HG02885 (cell line): ENCODE results near the gene CXCL16.
"Not testable (repeated sequence)": the region's sequence is repeated elsewhere in the genome, so short reads cannot be mapped to it uniquely, and the experiment has no call there.

Experiments
- ATAC-seq: cut with Tn5 transposase; IDR thresholded peaks from one replicate; pipeline ENCODE4 v1.9.1; 2021; ENCODE audit warnings: mild to moderate bottlenecking; ENCODE audit not compliant: unreplicated experiment, poor library complexity

CXCL16 gene

DNA sequence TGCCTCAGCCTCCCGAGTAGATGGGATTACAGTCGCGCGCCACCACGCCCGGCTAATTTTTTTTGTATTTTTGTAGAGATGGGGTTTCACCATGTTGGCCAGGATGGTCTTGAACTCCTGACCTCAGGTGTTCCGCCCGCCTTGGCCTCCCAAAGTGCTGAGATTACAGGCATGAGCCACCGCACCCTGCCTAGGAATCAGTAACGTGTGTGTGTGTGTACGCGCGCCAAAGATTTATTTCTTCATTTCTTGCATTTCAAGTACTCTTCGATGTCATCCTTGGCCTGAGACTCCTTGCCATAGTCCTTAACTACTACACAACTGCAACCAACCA is 35.2 kb downstream of the CXCL16 start:
- ATAC-seq = not testable (repeated sequence)

DNA sequence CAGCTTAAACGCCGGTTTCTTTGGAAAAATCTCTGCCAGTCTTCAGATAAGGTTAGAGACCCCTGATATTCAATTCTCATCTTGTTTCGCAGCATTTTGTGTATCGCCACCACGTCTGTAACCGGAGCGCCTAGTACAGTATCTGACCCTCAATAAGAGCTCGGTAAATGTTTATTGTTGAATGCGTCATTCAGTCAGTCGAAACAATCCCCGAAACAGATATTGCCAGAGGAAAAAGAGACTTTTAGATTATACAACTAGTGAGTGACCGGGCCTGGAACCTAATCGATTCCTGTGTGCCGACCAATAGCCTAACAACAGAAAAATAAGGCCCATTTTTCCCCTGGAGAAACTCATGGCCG is 36.4 kb downstream of the CXCL16 start:
- ATAC-seq = no peak

GRCh38 chr17:4701116-4701515 is 38.6 kb downstream of the CXCL16 start:
- no peak for ATAC-seq

DNA sequence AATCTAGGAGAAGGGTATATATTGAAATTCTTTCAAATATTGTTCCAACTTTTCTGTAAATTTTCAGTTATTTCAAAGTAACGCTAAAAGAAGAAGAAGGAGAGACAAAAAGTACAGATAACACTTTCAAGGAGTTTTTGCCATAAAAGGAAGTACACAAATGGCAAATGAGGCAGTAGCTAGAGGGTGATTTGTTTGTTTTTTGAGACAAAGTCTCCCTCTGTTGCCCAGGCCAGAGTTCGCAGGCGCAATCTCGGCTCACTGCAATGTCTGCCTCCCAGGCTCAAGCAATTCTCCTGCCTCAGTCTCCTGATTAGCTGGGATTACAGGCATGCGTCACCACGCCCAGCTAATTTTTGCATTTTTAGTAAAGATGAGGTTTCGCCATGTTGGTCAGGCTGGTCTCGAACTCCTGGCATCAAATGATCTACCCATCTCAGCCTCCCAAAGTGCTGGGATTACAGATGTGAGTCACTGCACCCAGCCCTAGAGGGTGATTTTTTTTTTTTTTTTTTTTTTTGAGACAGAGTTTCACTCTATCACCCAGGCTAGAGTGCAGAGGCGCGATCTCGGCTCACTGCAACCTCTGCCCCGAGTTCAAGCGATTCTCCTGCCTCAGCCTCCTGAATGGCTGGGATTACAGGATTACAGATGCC is 40.2 kb downstream of the CXCL16 start:
- ATAC-seq = not testable (repeated sequence)

GRCh38 chr17:4696437-4696805 is 43.3 kb downstream of the CXCL16 start:
- ATAC-seq = no peak

GRCh38 chr17:4693416-4693815 is 46.3 kb downstream of the CXCL16 start:
- no peak for ATAC-seq

- ATAC-seq = no peak
Observed at GRCh38 chr17:4691686-4692085, 48.0 kb downstream of the CXCL16 start.

DNA sequence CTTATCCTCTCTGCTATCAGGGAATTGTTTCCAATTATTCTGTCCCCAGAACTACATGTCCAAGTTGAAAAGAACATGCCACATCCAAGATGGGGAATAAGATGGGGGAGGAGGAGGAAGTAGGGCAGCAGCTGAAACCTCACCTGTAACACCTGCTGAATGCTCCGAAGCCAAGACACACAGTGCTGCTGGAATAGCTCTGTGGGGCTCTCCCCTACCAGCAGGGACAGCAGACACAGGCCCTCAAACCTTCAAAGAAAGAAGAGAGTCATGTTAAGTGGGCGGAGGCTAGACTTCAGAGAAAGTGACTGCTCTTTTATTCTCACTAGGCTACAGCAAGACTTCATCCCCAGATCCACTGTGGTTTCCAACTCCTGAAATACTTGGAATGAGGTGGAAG is 49.0 kb downstream of the CXCL16 start:
- ATAC-seq = no peak

DNA sequence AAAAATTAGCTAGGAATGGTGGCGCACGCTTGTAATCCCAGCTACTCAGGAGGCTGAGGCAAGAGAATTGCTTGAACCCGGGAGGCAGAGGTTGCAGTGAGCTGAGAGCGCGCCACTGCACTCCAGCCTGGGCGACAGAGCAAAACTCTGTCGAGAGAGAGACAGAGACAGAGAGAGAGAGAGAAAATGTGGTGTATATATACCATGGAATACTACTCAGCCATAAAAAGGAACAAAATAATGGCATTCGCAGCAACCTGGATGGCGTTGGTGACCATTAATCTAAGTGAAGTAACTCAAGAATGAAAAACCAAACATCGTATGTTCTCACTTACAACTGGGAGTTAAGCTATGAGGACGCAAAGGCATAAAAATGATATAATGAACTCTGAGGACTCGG is 49.9 kb downstream of the CXCL16 start:
- ATAC-seq = not testable (repeated sequence)

DNA sequence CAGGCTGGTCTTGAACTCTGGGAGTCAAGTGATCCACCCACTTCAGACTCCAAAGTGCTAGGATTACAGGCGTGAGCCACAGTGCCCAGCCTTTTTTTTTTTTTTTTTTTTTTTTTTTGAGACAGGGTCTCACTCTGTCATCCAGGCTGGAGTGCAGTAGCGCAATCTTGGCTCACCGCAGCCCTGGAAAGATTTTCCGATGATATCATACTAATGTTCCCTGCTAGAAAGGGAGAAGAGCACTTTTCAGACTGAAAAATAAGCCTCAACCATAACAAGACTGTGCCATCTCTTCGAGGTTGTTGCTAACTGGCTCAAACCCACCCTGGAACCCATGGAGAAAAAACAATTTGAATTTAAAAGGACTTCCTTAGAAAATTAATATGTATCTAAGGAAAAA is 56.0 kb downstream of the CXCL16 start:
- ATAC-seq = not testable (repeated sequence)
